Fibroblast of skin of abdomen (primary cell): ENCODE data around the gene SAMD4A.
A peak's percentile ranks its signal among the peaks of the same experiment; 100 is the strongest.

ENCODE experiments used
- DNase-seq: peaks from one replicate; pipeline ENCODE4 v3.0.0-alpha.2; 2013

SAMD4A gene

GRCh38 chr14:54565785-54566409, 1.0 kb upstream of the SAMD4A start:
- peak; percentile 96 for DNase-seq

GRCh38 chr14:54567224-54567638, 303 bp downstream of the SAMD4A start:
- peak; percentile 35 for DNase-seq

- peak; percentile 53 for DNase-seq
These were observed 972 bp downstream of the SAMD4A start for GRCh38 chr14:54567639-54568561.

- DNase-seq: peak; percentile 41
These were observed 2.1 kb downstream of the SAMD4A start for GRCh38 chr14:54568821-54569595.

GRCh38 chr14:54570047-54570446, 3.1 kb downstream of the SAMD4A start:
- DNase-seq: no peak

- DNase-seq: peak; percentile 86
These were observed 3.9 kb downstream of the SAMD4A start for GRCh38 chr14:54570631-54571415.

- DNase-seq: no peak
These were observed 5.4 kb downstream of the SAMD4A start for GRCh38 chr14:54572316-54572715.

GRCh38 chr14:54574528-54574927, 7.6 kb downstream of the SAMD4A start:
- peak; percentile 47 for DNase-seq

- DNase-seq: no peak
These were observed 10.6 kb downstream of the SAMD4A start for GRCh38 chr14:54577494-54577893.

- DNase-seq: peak; percentile 48
These were observed 11.0 kb downstream of the SAMD4A start for GRCh38 chr14:54577977-54578376.

- peak; percentile 74 for DNase-seq
These were observed 12.7 kb downstream of the SAMD4A start for GRCh38 chr14:54579621-54580020.

GRCh38 chr14:54580933-54581332, 14.0 kb downstream of the SAMD4A start:
- no peak for DNase-seq

- no peak for DNase-seq
These were observed 15.4 kb downstream of the SAMD4A start for GRCh38 chr14:54582334-54582733.

- DNase-seq: no peak
These were observed 17.2 kb downstream of the SAMD4A start for GRCh38 chr14:54584097-54584496.

- DNase-seq: no peak
These were observed 18.3 kb downstream of the SAMD4A start for GRCh38 chr14:54585214-54585613.

GRCh38 chr14:54589076-54589475, 22.1 kb downstream of the SAMD4A start:
- peak; percentile 80 for DNase-seq

GRCh38 chr14:54589843-54590242, 22.9 kb downstream of the SAMD4A start:
- peak; percentile 45 for DNase-seq

- no peak for DNase-seq
These were observed 23.6 kb downstream of the SAMD4A start for GRCh38 chr14:54590481-54590880.

GRCh38 chr14:54591461-54591860, 24.5 kb downstream of the SAMD4A start:
- no peak for DNase-seq

- DNase-seq: no peak
These were observed 24.9 kb downstream of the SAMD4A start for GRCh38 chr14:54591866-54592265.

GRCh38 chr14:54593860-54594259, 26.9 kb downstream of the SAMD4A start:
- no peak for DNase-seq

GRCh38 chr14:54594537-54594936, 27.6 kb downstream of the SAMD4A start:
- DNase-seq: peak; percentile 54
